Uterus (tissue), 2 donors: Measurements from ENCODE around the gene SCLT1.

ENCODE experiments used
- CTCF ChIP-seq, 4 experiments: fragments of 200-600 bp in 2 of 4; fragments of 450-650 bp in 2 of 4; sonication (generic) in 2 of 4; IDR thresholded peaks; one replicate each; pipeline ENCODE4 v1.5.1; 2016 to 2019; ENCODE audit warnings: antibody characterized with exemption in 4 of 4, mild to moderate bottlenecking in 2 of 4, moderate library complexity in 1 of 4
- POLR2A ChIP-seq, 2 donors: fragments of 450-650 bp; IDR thresholded peaks; one replicate each; pipeline ENCODE4 v1.6.1; 2016; ENCODE audit warnings: antibody characterized with exemption in 2 of 2, mild to moderate bottlenecking in 1 of 2, moderate library complexity in 1 of 2

DNA sequence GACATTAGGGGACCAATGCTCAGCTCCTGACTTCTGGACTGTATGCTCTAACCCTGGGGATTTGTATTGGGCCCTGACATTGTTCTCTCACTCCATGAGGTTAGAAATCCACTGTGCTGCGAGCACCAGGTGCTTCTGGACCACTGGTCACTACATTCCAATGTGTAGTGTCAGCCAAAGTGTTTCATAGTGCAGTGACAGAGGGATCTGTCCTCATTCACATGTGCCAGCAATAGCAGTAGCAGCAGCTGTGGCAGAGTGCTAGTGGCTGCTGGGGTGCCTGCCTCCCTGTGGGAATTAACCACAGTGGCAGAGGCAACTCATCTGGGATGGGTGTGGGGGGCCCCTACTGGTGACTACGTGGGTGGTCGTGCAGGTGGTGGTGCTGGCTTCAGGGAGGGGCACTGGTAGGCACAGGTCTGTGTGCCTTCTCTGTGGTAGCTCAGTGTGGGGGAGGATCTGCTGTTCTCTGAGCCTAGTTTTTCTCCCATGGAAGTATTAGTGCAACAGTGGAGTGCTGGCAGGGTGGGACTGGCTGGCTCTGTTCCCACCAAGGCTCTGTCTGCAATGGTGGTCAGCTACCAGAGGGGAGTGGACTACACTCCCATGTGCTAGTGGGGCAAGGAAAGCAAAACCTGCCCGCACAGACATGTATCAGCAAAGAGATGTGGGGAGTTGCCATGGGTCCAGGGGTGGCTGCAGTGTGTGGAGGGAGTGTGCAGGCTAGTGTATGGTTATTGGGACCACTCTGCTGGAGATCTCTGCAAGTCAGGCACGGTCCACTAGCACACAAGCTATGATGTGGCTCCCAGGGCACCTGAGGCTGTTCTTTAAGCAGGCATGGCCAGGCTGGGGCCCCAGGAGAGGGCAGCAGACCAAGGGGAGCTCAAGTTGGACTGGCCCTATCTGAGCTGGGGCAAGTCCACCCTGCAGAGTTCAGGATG is 78.5 kb downstream of the SCLT1 start:
- TF ChIP-seq CTCF (IDR thresholded peaks at IDR 0.05) (no peak), POLR2A (IDR thresholded peaks at IDR 0.05) (no peak)
